ENCODE measurements around the gene ARFGAP1.

DNA sequence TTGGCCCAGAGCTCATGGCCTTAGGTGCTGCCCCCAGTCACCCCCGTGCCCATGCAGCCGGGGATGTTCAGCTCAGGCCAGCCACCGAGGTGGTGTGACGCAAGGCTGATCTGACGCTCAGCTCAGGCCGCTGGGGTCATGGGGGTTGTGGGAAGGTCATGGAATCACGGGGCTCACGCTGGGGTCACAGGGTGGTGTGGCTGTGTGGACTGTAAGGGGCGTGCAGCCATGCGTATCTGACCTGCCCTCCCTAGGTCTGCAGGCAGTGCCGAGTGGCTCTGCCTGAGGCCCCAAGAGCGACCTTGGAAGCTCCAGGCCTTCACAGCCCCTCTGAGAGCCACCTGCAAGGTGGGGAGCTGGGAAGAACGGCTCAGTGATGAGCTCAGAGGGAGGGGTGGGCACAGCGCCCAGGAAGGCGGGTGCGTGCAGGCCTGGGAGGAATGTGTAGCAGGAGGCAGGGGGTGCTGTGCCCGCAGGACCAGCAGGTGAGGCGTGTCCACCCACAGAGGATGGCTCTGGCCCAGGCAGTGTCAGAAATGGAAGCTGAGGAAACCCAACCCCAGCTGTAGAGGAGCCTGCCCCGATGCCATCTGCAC, 60.7 kb downstream of the ARFGAP1 start:
- TF ChIP-seq POLR2A (IDR thresholded peaks at IDR 0.05; ENCODE audit: low read length) (no peak), GATA1 (IDR thresholded peaks at IDR 0.05; ENCODE audit: low read depth, low read length) (no peak)

Data from erythroblast (primary cell).